Keratinocyte (primary cell): Measurements from ENCODE around the gene PIGA. TPM values are rescaled to one million over a fixed set of nuclear protein-coding genes. Genes with fewer than 3 reads are reported as not detected.
"Not testable (repeated sequence)": the region's sequence is repeated elsewhere in the genome, so short reads cannot be mapped to it uniquely, and the experiment has no call there.

Source experiments
- DNase-seq: peaks from one replicate; pipeline ENCODE4 v3.0.0-alpha.2; 2011; ENCODE audit warnings: low read depth, missing footprints, low spot score
- FAIRE-seq: peaks from 2 replicates; lab custom pipeline; 2011; peaks lifted over from hg19 to GRCh38; lab: Jason Lieb, UNC
- H2AFZ ChIP-seq: 2 replicates; pipeline ENCODE4 v1.6.0; 2012; ENCODE audit warnings: low read length, control low read depth, inconsistent platforms; ENCODE audit not compliant: control insufficient read depth
- H3K27ac ChIP-seq: 2 replicates; pipeline ENCODE4 v1.5.1; 2011; ENCODE audit warnings: low read length; ENCODE audit not compliant: control insufficient read depth, insufficient read depth
- H3K27me3 ChIP-seq: 3 replicates; pipeline ENCODE4 v1.6.0; 2011; ENCODE audit warnings: low read length; ENCODE audit not compliant: control insufficient read depth, insufficient read depth; ENCODE audit errors: extremely low read depth
- H3K36me3 ChIP-seq, 2 experiments: 2 replicates in 1 of 2; 3 replicates in 1 of 2; pipeline ENCODE4 v1.5.1; 2011; ENCODE audit warnings: low read length in 2 of 2, mild to moderate bottlenecking in 1 of 2; ENCODE audit not compliant: control insufficient read depth in 2 of 2, insufficient read depth in 2 of 2; ENCODE audit errors: extremely low read depth in 1 of 2
- H3K4me1 ChIP-seq: 3 replicates; pipeline ENCODE4 v1.5.1; 2011; ENCODE audit warnings: low read length; ENCODE audit not compliant: control insufficient read depth, insufficient read depth; ENCODE audit errors: extremely low read depth
- H3K4me2 ChIP-seq: 3 replicates; pipeline ENCODE4 v1.6.0; 2011; ENCODE audit warnings: low read depth, low read length; ENCODE audit not compliant: control insufficient read depth, insufficient read depth; ENCODE audit errors: extremely low read depth
- H3K4me3 ChIP-seq, 3 experiments: fragments of 200-600 bp in 1 of 3; sonication (generic) in 1 of 3; 2 replicates in 2 of 3; 3 replicates in 1 of 3; pipeline ENCODE4 v1.5.1; 2011 to 2016; ENCODE audit warnings: low read length in 3 of 3, mild to moderate bottlenecking in 3 of 3, control low read depth in 2 of 3, inconsistent platforms in 1 of 3, low read depth in 1 of 3, mixed read lengths in 1 of 3, mixed run types in 1 of 3, moderate library complexity in 1 of 3; ENCODE audit not compliant: control insufficient read depth in 2 of 3, insufficient read depth in 2 of 3; ENCODE audit errors: extremely low read depth in 1 of 3
- H3K79me2 ChIP-seq: 2 replicates; pipeline ENCODE4 v1.6.0; 2012; ENCODE audit warnings: low read length; ENCODE audit not compliant: control insufficient read depth, insufficient read depth
- H3K9ac ChIP-seq: 3 replicates; pipeline ENCODE4 v1.6.0; 2011; ENCODE audit warnings: low read length; ENCODE audit not compliant: control insufficient read depth, insufficient read depth; ENCODE audit errors: extremely low read depth
- H3K9me1 ChIP-seq: 3 replicates; pipeline ENCODE4 v1.6.0; 2011; ENCODE audit warnings: low read length; ENCODE audit not compliant: control insufficient read depth, insufficient read depth; ENCODE audit errors: extremely low read depth
- H3K9me3 ChIP-seq: 2 replicates; pipeline ENCODE4 v1.5.1; 2012; ENCODE audit warnings: low read depth, low read length; ENCODE audit not compliant: control insufficient read depth
- H4K20me1 ChIP-seq: 3 replicates; pipeline ENCODE4 v1.6.0; 2011; ENCODE audit warnings: low read length; ENCODE audit not compliant: control insufficient read depth, insufficient read depth; ENCODE audit errors: extremely low read depth
- CTCF ChIP-seq, 3 experiments: IDR thresholded peaks in 1 of 3; conservative IDR thresholded peaks in 1 of 3; optimal IDR thresholded peaks in 1 of 3; 2 replicates in 2 of 3; 3 replicates in 1 of 3; pipeline versions ENCODE3 to v1.5.1; 2011; ENCODE audit warnings: low read length in 3 of 3, mild to moderate bottlenecking in 3 of 3, moderate library complexity in 2 of 3, control low read depth in 1 of 3, inconsistent platforms in 1 of 3; ENCODE audit not compliant: insufficient read depth in 2 of 3; ENCODE audit errors: extremely low read depth in 1 of 3
- EZH2 ChIP-seq: IDR thresholded peaks from one replicate; pipeline ENCODE4 v1.6.1; 2012; ENCODE audit warnings: inconsistent platforms, mild to moderate bottlenecking, low read length, moderate library complexity
- dilution Hi-C: fragments of 300-500 bp; cut with MboI; formaldehyde crosslinking; loops from one replicate; pipeline ENCODE4 v1.7.0; 2020; ENCODE audit warnings: low sequenced_read_pairs; ENCODE audit not compliant: extremely low pct_ligation_motif_present
- polyA plus RNA-seq, 5 experiments: library from polyadenylated mRNA; depleted of rRNA in 3 of 5; stranded (reverse) in 3 of 5; stranded (forward) in 1 of 5; unstranded in 1 of 5; fragments of >200 nt; gene quantifications; 1 replicate in 1 of 5; 2 replicates in 3 of 5; 3 replicates in 1 of 5; pipeline versions ENCODE4 v1.2.1 to v1.2.3, GENCODE V29; 2011 to 2012; ENCODE audit warnings: missing spikeins in 2 of 5, low read depth in 1 of 5, low replicate concordance in 1 of 5

PIGA gene
- polyA plus RNA-seq, 1 donor (not counting 4 experiments of a cell fraction or from before 2014, with no cell fraction given), result 17.0 TPM

- no peaks in the 10 kb centered on the region for H3K36me3 ChIP-seq
- H3K4me3 ChIP-seq, result no peak overlapping the region
- H3K9ac ChIP-seq, result no peak overlapping the region
- no peak overlapping the region for H3K4me2 ChIP-seq
- FAIRE-seq, result no peak
- no peaks in the 10 kb centered on the region for H4K20me1 ChIP-seq
- no peak for TF ChIP-seq EZH2
- TF ChIP-seq CTCF (optimal IDR thresholded peaks at IDR 0.05 in 1 of 3, IDR thresholded peaks at IDR 0.05 in 1 of 3, conservative IDR thresholded peaks at IDR 0.05 in 1 of 3; ENCODE audit: extremely low read depth in 1 of 3, insufficient read depth in 2 of 3, low read length in 3 of 3), result no peak
- H3K9me1 ChIP-seq, result no peaks in the 10 kb centered on the region
- DNase-seq, result no peak
- no peak overlapping the region for H2AFZ ChIP-seq
- H3K27me3 ChIP-seq, result no peaks in the 10 kb centered on the region
- H3K9me3 ChIP-seq, result no peaks in the 10 kb centered on the region
- H3K4me1 ChIP-seq, result no peaks in the 10 kb centered on the region
- dilution Hi-C loops, result no loop called here
- H3K27ac ChIP-seq, result no peak overlapping the region
- no peaks in the 10 kb centered on the region for H3K79me2 ChIP-seq
Measured at GRCh38 chrX:15277604-15278003, 57.7 kb downstream of the PIGA start.

GRCh38 chrX:15274946-15275345 is 60.4 kb downstream of the PIGA start:
- dilution Hi-C loops, result no loop called here
- Histone ChIP-seq H4K20me1 (no peaks in the 10 kb centered on the region), H3K4me2 (no peak overlapping the region), H2AFZ (no peak overlapping the region), H3K79me2 (no peaks in the 10 kb centered on the region), H3K9ac (no peak overlapping the region), H3K36me3 (no peaks in the 10 kb centered on the region), H3K4me1 (peaks cover 3% of the 10 kb centered on the region), H3K27ac (no peak overlapping the region), H3K4me3 (no peak overlapping the region), H3K27me3 (no peaks in the 10 kb centered on the region), H3K9me3 (no peaks in the 10 kb centered on the region), H3K9me1 (no peaks in the 10 kb centered on the region)
- TF ChIP-seq CTCF (optimal IDR thresholded peaks at IDR 0.05 in 1 of 3, IDR thresholded peaks at IDR 0.05 in 1 of 3, conservative IDR thresholded peaks at IDR 0.05 in 1 of 3; ENCODE audit: extremely low read depth in 1 of 3, insufficient read depth in 2 of 3, low read length in 3 of 3), result no peak
- no peak for TF ChIP-seq EZH2
- DNase-seq (no peak), FAIRE-seq (no peak)

- H3K27me3 ChIP-seq, H3K4me3 ChIP-seq, H3K4me1 ChIP-seq, H3K9ac ChIP-seq, H3K9me1 ChIP-seq, H3K36me3 ChIP-seq, H3K79me2 ChIP-seq, H4K20me1 ChIP-seq, FAIRE-seq, H3K27ac ChIP-seq, DNase-seq, H2AFZ ChIP-seq, dilution Hi-C loops, H3K4me2 ChIP-seq, H3K9me3 ChIP-seq: not testable (repeated sequence)
Measured at GRCh38 chrX:15273275-15273674, 62.0 kb downstream of the PIGA start.
